HCT116 (cell line): ENCODE data around the gene SCN1B. TPM values are rescaled to one million over a fixed set of nuclear protein-coding genes. Genes with fewer than 3 reads are reported as not detected.

ENCODE experiments used
- ATAC-seq: fragments of 200-7000 bp; cut with Tn5 transposase; 2 replicates; pipeline ENCODE4 v1.9.1; 2020; ENCODE audit warnings: mild to moderate bottlenecking, moderate library complexity
- BruUV-seq: library from RNA; stranded (reverse); fragments of 400-500 nt; replicated peaks from 2 replicates; lab custom pipeline; 2021; lab: Mats Ljungman, UMichigan
- CTCF ChIA-PET: fragments of 300-600 bp; sonication (Branson Sonifier 250); formaldehyde crosslinking; loops from one replicate; lab custom pipeline; 2021; ENCODE audit warnings: antibody characterized with exemption; lab: Charles Lee
- POLR2A ChIA-PET: fragments of 300-600, 350-600 bp; sonication (Branson Sonifier 250); formaldehyde crosslinking; loops from one replicate; lab custom pipeline; 2021; ENCODE audit warnings: antibody characterized with exemption; lab: Charles Lee
- RAD21 ChIA-PET, 2 experiments: fragments of 300-600 bp; sonication (Branson Sonifier 250); formaldehyde crosslinking; loops; one replicate each; lab custom pipeline; 2023; ENCODE audit warnings: low total read pairs in 2 of 2; ENCODE audit not compliant: uncharacterized antibody in 2 of 2, unreplicated experiment in 2 of 2, low non-redundant PET in 1 of 2; lab: Charles Lee
- DNase-seq: peaks from one replicate; pipeline ENCODE4 v3.0.0-alpha.2; 2010; ENCODE audit warnings: low read depth, low spot score
- H2AFZ ChIP-seq: fragments of 200-600 bp; shearing (Covaris generic), sonication (generic); 2 replicates; pipeline ENCODE4 v1.6.1; 2017; ENCODE audit warnings: low read depth, mixed run types, mixed read lengths, antibody characterized with exemption, low read length; ENCODE audit not compliant: poor library complexity, severe bottlenecking
- H3K27ac ChIP-seq: 2 replicates; pipeline ENCODE4 v1.5.1; 2012; ENCODE audit warnings: low read depth, low read length
- H3K27me3 ChIP-seq: fragments of 200-600 bp; sonication (generic); 2 replicates; pipeline ENCODE4 v1.6.1; 2016; ENCODE audit warnings: mixed run types, low read length, mixed read lengths; ENCODE audit not compliant: insufficient read depth
- H3K36me3 ChIP-seq, 2 experiments: fragments of 200-500 bp in 1 of 2; fragments of 200-600 bp in 1 of 2; sonication (Bioruptor generic) in 1 of 2; sonication (generic) in 1 of 2; 2 replicates each; pipeline versions ENCODE4 v1.5.1 to v1.6.1; 2014 to 2016; ENCODE audit warnings: low read length in 2 of 2, inconsistent platforms in 1 of 2, mixed read lengths in 1 of 2, mixed run types in 1 of 2; ENCODE audit not compliant: insufficient read depth in 2 of 2, control insufficient read depth in 1 of 2
- H3K4me1 ChIP-seq, 2 experiments: fragments of 200-600 bp in 1 of 2; sonication (generic) in 1 of 2; 2 replicates each; pipeline versions ENCODE4 v1.5.1 to v1.6.1; 2012 to 2017; ENCODE audit warnings: low read length in 2 of 2, inconsistent platforms in 1 of 2, mild to moderate bottlenecking in 1 of 2, mixed read lengths in 1 of 2, mixed run types in 1 of 2, moderate library complexity in 1 of 2; ENCODE audit not compliant: insufficient read depth in 2 of 2, control insufficient read depth in 1 of 2
- H3K4me2 ChIP-seq: fragments of 200-600 bp; sonication (generic); 2 replicates; pipeline ENCODE4 v1.6.1; 2017; ENCODE audit warnings: mixed run types, low read length, mixed read lengths
- H3K4me3 ChIP-seq, 2 experiments: fragments of 200-600 bp in 1 of 2; sonication (generic) in 1 of 2; replicated peaks in 1 of 2; 2 replicates each; pipeline ENCODE4 v1.5.1; 2011 to 2016; ENCODE audit warnings: low read length in 2 of 2, control low read depth in 1 of 2, low read depth in 1 of 2, mild to moderate bottlenecking in 1 of 2, mixed read lengths in 1 of 2, mixed run types in 1 of 2
- H3K79me2 ChIP-seq: fragments of 200-600 bp; sonication (generic); 2 replicates; pipeline ENCODE4 v1.6.1; 2017; ENCODE audit warnings: mild to moderate bottlenecking, mixed run types, low read length, moderate library complexity, mixed read lengths; ENCODE audit not compliant: insufficient read depth
- H3K9ac ChIP-seq: fragments of 200-600 bp; sonication (generic); 2 replicates; pipeline ENCODE4 v1.6.1; 2016; ENCODE audit warnings: low read length, mixed read lengths
- H3K9me2 ChIP-seq: fragments of 200-600 bp; sonication (generic), shearing (Covaris generic); 2 replicates; pipeline ENCODE4 v1.6.1; 2017; ENCODE audit warnings: mixed run types, mild to moderate bottlenecking, moderate library complexity; ENCODE audit not compliant: insufficient read depth
- H3K9me3 ChIP-seq, 2 experiments: fragments of 200-500 bp in 1 of 2; fragments of 200-600 bp in 1 of 2; sonication (Bioruptor generic) in 1 of 2; sonication (generic) in 1 of 2; 2 replicates each; pipeline ENCODE4 v1.6.1; 2014 to 2017; ENCODE audit warnings: low read length in 2 of 2, mixed read lengths in 2 of 2, inconsistent platforms in 1 of 2, low read depth in 1 of 2, mild to moderate bottlenecking in 1 of 2, mixed run types in 1 of 2, moderate library complexity in 1 of 2; ENCODE audit not compliant: control insufficient read depth in 1 of 2, insufficient read depth in 1 of 2
- H4K20me1 ChIP-seq: fragments of 200-600 bp; sonication (generic), shearing (Covaris generic); 2 replicates; pipeline ENCODE4 v1.6.1; 2017; ENCODE audit warnings: mixed run types, mild to moderate bottlenecking, moderate library complexity; ENCODE audit not compliant: insufficient read depth
- POLR2A ChIP-seq: IDR thresholded peaks from 2 replicates; pipeline ENCODE4 v1.7.0; 2011; ENCODE audit warnings: borderline replicate concordance; ENCODE audit not compliant: insufficient read depth, insufficient read length; ENCODE audit errors: extremely low read depth
- YY1 ChIP-seq: IDR thresholded peaks from 2 replicates; pipeline ENCODE4 v1.6.1; 2011; ENCODE audit warnings: low read length, low read depth, moderate library complexity, mild to moderate bottlenecking; ENCODE audit not compliant: insufficient replicate concordance; ENCODE audit errors: extremely low read depth
- ZBTB33 ChIP-seq: IDR thresholded peaks from 2 replicates; pipeline ENCODE4 v1.6.1; 2011; ENCODE audit warnings: mild to moderate bottlenecking, low read length, moderate library complexity; ENCODE audit not compliant: insufficient replicate concordance; ENCODE audit errors: extremely low read depth
- ZFX ChIP-seq: fragments of 450-650 bp; IDR thresholded peaks from 2 replicates; pipeline ENCODE4 v1.6.1; 2017
- intact Hi-C: fragments of 100-400 bp; cut with micrococcal nuclease; formaldehyde crosslinking; loops from 2 replicates; pipeline ENCODE4 v1.10.0; 2022
- total RNA-seq: library from RNA; stranded (reverse); gene quantifications from one replicate; pipeline ENCODE4 v1.2.1, GENCODE V29; 2021; ENCODE audit not compliant: unreplicated experiment
- TF ChIP-seq, protein P1 (sequence below), 3 experiments: fragments of 200-600 bp in 1 of 3; sonication (generic) in 1 of 3; IDR thresholded peaks in 2 of 3; conservative IDR thresholded peaks in 1 of 3; 2 replicates each; pipeline ENCODE4 v1.5.1; 2012 to 2017; ENCODE audit warnings: low read depth in 2 of 3, low read length in 2 of 3, antibody characterized with exemption in 1 of 3, borderline replicate concordance in 1 of 3, control low read depth in 1 of 3, mild to moderate bottlenecking in 1 of 3, mixed read lengths in 1 of 3, mixed run types in 1 of 3, moderate library complexity in 1 of 3; ENCODE audit not compliant: insufficient read depth in 1 of 3

Gene SCN1B
- total RNA-seq, 1 experiment from 2014 or later: 6.6 TPM

DNA sequence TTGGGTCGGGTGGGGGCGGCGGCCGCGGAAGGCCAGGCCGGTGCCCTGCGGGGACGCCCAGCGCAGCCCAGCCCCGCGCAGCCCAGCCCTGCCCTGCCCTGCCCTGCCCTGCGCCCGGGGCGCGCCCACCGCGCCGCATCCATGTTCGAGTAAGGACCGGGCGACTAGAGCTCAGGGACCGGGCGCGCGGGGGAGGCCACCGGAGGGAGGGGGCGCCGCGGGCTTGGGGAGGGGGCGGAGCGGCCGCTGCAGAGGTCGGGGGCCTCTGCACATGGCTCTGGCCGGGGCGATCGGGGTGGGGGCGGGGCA lies 30.0 kb upstream of the SCN1B start:
- H3K9me2 ChIP-seq: no peaks in the 10 kb centered on the region
- H3K36me3 ChIP-seq: peaks cover 0 to 3% of the 10 kb centered on the region in 2 experiments; a peak in 2 of 4 replicates
- POLR2A ChIA-PET: no interaction called here
- peak overlapping the region; percentile 90 for H3K4me2 ChIP-seq
- intact Hi-C loops: no loop called here
- H3K27me3 ChIP-seq: no peaks in the 10 kb centered on the region
- ATAC-seq (no peak), DNase-seq (no peak)
- H3K9me3 ChIP-seq: no peaks in the 10 kb centered on the region
- RAD21 ChIA-PET: no interaction called here
- H3K27ac ChIP-seq: peak overlapping the region; percentile 83; the same call in 1 of the 2 replicates
- no peak for TF ChIP-seq YY1
- TF ChIP-seq POLR2A: peak; percentile 34
- TF ChIP-seq ZFX: peak; percentile 70
- TF ChIP-seq, protein P1, sequence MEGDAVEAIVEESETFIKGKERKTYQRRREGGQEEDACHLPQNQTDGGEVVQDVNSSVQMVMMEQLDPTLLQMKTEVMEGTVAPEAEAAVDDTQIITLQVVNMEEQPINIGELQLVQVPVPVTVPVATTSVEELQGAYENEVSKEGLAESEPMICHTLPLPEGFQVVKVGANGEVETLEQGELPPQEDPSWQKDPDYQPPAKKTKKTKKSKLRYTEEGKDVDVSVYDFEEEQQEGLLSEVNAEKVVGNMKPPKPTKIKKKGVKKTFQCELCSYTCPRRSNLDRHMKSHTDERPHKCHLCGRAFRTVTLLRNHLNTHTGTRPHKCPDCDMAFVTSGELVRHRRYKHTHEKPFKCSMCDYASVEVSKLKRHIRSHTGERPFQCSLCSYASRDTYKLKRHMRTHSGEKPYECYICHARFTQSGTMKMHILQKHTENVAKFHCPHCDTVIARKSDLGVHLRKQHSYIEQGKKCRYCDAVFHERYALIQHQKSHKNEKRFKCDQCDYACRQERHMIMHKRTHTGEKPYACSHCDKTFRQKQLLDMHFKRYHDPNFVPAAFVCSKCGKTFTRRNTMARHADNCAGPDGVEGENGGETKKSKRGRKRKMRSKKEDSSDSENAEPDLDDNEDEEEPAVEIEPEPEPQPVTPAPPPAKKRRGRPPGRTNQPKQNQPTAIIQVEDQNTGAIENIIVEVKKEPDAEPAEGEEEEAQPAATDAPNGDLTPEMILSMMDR (IDR thresholded peaks at IDR 0.05 in 2 of 3, conservative IDR thresholded peaks at IDR 0.05 in 1 of 3; ENCODE audit: borderline replicate concordance in 1 of 3, insufficient read depth in 1 of 3, low read depth in 2 of 3, low read length in 2 of 3): no peak
- no peak for TF ChIP-seq ZBTB33
- peak overlapping the region; percentile 66 to 75 for H3K4me3 ChIP-seq
- CTCF ChIA-PET: no interaction called here
- H3K4me1 ChIP-seq: peaks cover 14 to 26% of the 10 kb centered on the region in 2 experiments; a peak in 3 of 4 replicates
- no TSS peak for BruUV-seq
- H3K79me2 ChIP-seq: peaks cover 42% of the 10 kb centered on the region
- H3K9ac ChIP-seq: peak overlapping the region; percentile 92
- no peak overlapping the region for H2AFZ ChIP-seq
- H4K20me1 ChIP-seq: no peaks in the 10 kb centered on the region
